MV-4-11 (cell line): ENCODE results near the gene SLC6A18.

Source experiments
- DNase-seq: peaks from one replicate; lab custom pipeline; 2025; lab: John Stamatoyannopoulos, UW

SLC6A18 gene

GRCh38 chr5:1225081-1225480 is at the start of gene SLC6A18:
SLC6A18 (plus strand) TSS chr5:1225381; CDS start chr5:1225478, 97 bp downstream.
- no peak for DNase-seq

GRCh38 chr5:1175801-1176472 is 49.2 kb upstream of the SLC6A18 start:
- DNase-seq, result no peak

GRCh38 chr5:1176473-1177391 is 48.4 kb upstream of the SLC6A18 start:
- no peak for DNase-seq

GRCh38 chr5:1177826-1178528 is 47.2 kb upstream of the SLC6A18 start:
- no peak for DNase-seq

- DNase-seq, result no peak
These were observed 46.4 kb upstream of the SLC6A18 start for GRCh38 chr5:1178529-1179382.

- no peak for DNase-seq
These were observed 45.8 kb upstream of the SLC6A18 start for GRCh38 chr5:1179383-1179715.

GRCh38 chr5:1180096-1180495 is 45.1 kb upstream of the SLC6A18 start:
- no peak for DNase-seq

- DNase-seq, result no peak
These were observed 44.3 kb upstream of the SLC6A18 start for GRCh38 chr5:1180841-1181271.

GRCh38 chr5:1181451-1182359 is 43.5 kb upstream of the SLC6A18 start:
- DNase-seq, result no peak

- no peak for DNase-seq
These were observed 42.9 kb upstream of the SLC6A18 start for GRCh38 chr5:1182360-1182632.

GRCh38 chr5:1182633-1183423 is 42.4 kb upstream of the SLC6A18 start:
- DNase-seq, result no peak

GRCh38 chr5:1183424-1184162 is 41.6 kb upstream of the SLC6A18 start:
- no peak for DNase-seq

GRCh38 chr5:1184163-1184470 is 41.1 kb upstream of the SLC6A18 start:
- DNase-seq, result no peak

- DNase-seq, result no peak
These were observed 40.7 kb upstream of the SLC6A18 start for GRCh38 chr5:1184481-1184880.

- no peak for DNase-seq
These were observed 40.0 kb upstream of the SLC6A18 start for GRCh38 chr5:1185038-1185627.

GRCh38 chr5:1185629-1186350 is 39.4 kb upstream of the SLC6A18 start:
- no peak for DNase-seq

- no peak for DNase-seq
These were observed 38.6 kb upstream of the SLC6A18 start for GRCh38 chr5:1186351-1187233.
